Stimulated activated naive CD4-positive, alpha-beta T cell (primary cell): Measurements from ENCODE around the gene HHIP.
"Not testable (repeated sequence)": the region's sequence is repeated elsewhere in the genome, so short reads cannot be mapped to it uniquely, and the experiment has no call there.

ENCODE experiments used
- DNase-seq, 6 experiments: peaks; one replicate each; lab custom pipeline; 2025; lab: John Stamatoyannopoulos, UW

HHIP gene

DNA sequence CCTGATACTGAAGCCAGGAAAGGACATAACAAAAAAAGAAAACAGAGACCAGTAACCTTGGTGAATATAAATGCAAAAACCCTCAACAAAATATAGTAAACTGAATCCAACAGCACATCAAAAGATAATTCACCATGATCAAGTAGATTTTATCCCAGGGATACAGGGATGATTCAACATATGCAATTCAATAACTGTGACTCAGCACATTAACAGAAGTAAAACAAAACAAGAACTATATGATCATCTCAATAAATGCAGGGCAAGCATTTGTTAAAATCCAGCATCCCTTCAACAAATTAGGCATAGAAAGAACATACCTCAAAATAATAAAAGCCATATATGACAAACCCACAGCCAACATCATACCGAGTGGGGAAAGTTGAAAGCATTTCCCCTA is 112.0 kb downstream of the HHIP start:
- DNase-seq = no peak

DNA sequence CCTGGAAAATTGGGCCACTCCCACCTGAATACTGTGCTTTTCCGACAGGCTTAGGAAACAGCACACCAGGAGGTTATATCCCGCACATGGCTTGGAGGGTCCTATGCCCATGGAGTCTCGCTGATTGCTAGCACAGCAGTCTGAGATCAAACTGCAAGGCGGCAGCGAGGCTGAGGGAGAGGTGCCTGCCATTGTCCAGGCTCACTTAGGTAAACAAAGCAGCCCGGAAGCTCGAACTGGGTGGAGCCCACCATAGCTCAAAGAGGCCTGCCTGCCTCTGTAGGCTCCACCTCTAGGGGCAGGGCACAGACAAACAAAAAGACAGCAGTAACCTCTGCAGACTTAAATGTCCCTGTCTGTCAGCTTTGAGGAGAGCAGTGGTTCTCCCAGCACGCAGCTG is 122.9 kb downstream of the HHIP start:
- not testable (repeated sequence) for DNase-seq

DNA sequence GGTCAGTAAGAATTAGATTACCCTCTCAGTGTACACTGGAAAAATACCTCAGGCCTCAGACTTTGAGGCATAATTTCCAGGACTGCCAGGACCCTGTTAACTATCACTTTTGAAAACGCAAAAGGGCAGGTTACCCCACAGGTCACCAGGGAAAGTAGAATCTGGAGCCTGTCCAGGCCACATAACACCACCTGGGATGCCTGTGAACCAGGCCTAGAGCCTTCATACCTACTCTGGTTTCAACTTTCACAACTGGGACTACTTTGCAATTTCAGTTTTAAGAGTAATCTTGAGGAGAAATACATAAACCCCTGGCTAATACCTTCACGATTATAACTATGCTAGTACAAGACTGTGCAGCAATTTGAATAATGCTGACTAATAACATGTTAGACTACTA is 132.4 kb downstream of the HHIP start:
- no peak for DNase-seq

DNA sequence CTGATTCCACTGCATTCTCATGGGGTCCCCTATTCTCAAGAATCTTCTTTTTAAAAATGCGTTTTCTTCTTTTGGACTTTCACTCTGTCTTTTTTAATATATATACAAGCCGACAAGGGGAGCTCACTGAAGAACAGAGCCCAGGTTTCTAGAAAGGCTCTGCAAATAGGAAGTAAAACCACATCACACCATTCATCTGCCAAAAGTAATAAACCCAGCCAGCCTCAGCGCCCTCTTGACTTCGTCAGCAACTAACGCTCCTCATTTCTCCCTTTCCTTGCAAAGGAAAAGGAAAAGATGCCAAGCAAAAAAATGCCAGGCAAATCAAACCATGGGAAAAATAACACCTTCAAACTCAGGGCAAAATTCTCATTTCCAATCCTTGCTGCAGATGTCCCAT is 136.4 kb downstream of the HHIP start:
- no peak for DNase-seq

DNA sequence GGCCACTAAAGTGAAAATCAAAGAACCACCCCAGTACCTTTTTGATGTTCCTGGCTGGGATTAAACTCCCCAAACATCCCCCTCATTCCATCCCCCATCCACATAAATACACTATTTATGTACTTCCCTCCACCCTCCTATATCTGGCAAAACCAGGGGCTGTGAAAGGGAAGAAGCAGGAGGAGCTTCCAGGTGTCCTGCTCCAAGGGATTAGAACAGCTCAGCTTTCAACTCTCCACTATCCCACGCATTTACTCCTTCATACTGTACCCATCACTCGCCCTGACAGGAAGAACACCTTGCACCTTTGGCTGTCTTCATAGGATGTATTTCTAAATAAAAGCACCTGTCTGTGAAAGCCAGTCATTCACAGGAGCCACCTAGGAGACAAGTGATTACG is 140.0 kb downstream of the HHIP start:
- no peak for DNase-seq

- no peak for DNase-seq
Measured at GRCh38 chr4:144787365-144788258, 141.7 kb downstream of the HHIP start.

DNA sequence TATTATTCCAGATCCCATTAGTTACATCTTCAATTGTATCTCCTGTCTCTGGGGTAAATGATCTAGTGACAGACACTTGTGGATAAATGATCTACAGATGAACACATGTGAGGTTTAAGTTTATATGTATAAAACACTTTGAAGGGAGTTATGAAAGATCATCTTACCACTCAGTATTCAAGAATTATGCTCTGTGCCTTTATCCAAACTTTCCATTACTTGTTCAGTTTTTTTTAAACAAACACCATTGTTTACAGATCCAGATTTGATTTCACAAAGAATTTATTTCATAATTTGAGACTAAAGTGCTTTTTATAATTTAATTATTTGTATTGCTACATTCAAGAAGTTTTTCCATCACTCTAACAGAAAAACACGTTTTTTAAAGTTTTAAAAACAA is 142.5 kb downstream of the HHIP start:
- no peak for DNase-seq

- DNase-seq = not testable (repeated sequence)
Measured at GRCh38 chr4:144791933-144792332, 146.0 kb downstream of the HHIP start.
